ENCODE measurements around the gene TNRC18.

DNA sequence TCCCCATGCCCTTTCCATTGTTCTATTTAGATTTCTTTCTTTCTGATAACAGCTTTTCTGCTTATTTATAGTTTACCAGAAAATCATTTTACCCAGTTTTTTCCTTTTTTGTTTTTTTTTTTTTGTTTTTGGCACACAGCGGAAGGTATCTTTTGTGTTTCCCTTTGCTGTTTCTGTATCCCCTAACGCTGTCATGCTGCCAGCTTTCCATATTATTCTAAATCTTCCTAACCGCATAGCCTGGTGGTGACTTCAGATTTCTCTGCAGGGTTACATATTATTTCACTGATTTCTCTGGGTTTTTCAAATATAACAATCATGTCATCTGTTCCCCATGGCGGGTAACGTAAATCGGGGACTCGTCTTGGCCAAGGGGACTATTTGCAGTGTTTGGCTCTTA is 144.9 kb downstream of the TNRC18 start:
- TF ChIP-seq, protein P1, sequence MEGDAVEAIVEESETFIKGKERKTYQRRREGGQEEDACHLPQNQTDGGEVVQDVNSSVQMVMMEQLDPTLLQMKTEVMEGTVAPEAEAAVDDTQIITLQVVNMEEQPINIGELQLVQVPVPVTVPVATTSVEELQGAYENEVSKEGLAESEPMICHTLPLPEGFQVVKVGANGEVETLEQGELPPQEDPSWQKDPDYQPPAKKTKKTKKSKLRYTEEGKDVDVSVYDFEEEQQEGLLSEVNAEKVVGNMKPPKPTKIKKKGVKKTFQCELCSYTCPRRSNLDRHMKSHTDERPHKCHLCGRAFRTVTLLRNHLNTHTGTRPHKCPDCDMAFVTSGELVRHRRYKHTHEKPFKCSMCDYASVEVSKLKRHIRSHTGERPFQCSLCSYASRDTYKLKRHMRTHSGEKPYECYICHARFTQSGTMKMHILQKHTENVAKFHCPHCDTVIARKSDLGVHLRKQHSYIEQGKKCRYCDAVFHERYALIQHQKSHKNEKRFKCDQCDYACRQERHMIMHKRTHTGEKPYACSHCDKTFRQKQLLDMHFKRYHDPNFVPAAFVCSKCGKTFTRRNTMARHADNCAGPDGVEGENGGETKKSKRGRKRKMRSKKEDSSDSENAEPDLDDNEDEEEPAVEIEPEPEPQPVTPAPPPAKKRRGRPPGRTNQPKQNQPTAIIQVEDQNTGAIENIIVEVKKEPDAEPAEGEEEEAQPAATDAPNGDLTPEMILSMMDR (IDR thresholded peaks at IDR 0.05): no peak
- no peak for TF ChIP-seq EZH2 (IDR thresholded peaks at IDR 0.05; ENCODE audit: borderline replicate concordance, insufficient read depth, low read depth, low read length, poor library complexity, severe bottlenecking)

All from B cell (primary cell).